GM18526 (cell line): Measurements from ENCODE around the gene PGK2.

Experiments
- POLR2A ChIP-seq: IDR thresholded peaks from 3 replicates; pipeline ENCODE4 v1.6.1; 2011; ENCODE audit not compliant: insufficient read length; ENCODE audit errors: extremely low read depth

Gene PGK2

GRCh38 chr6:49787176-49787575, at the start of gene PGK2:
Gene PGK2 (minus strand): TSS chr6:49787285. CDS start chr6:49787187, 98 bp downstream.
- no peak for TF ChIP-seq POLR2A

- TF ChIP-seq POLR2A: no peak
These were observed 48.1 kb upstream of the PGK2 start for GRCh38 chr6:49835140-49835539.

- no peak for TF ChIP-seq POLR2A
These were observed 46.3 kb upstream of the PGK2 start for GRCh38 chr6:49833386-49833785.

- TF ChIP-seq POLR2A: no peak
These were observed 39.8 kb upstream of the PGK2 start for GRCh38 chr6:49826743-49827406.

GRCh38 chr6:49815166-49815565, 28.1 kb upstream of the PGK2 start:
- no peak for TF ChIP-seq POLR2A

GRCh38 chr6:49813248-49813647, 26.2 kb upstream of the PGK2 start:
- no peak for TF ChIP-seq POLR2A

DNA sequence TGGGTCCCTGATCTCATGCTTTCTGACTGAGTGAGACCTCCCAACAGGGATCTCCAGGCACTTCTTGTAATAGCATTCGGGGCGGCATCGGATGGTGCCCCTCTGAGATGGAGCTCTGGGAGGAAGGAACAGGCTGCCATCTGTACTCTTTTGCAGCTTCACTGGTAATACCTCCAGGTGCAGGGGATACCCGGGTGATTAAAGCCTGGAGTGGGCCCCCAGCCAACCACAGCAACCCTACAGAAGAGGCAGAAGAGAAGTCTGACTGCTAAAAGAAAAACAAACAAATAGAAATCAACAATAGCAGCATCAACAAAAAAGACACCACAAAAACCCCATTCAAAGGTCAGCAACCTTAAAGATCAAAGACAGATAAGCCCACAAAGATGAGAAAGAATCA, 19.1 kb upstream of the PGK2 start:
- TF ChIP-seq POLR2A: no peak

- no peak for TF ChIP-seq POLR2A
These were observed 18.2 kb upstream of the PGK2 start for GRCh38 chr6:49805246-49805645.

GRCh38 chr6:49801525-49801924, 14.4 kb upstream of the PGK2 start:
- TF ChIP-seq POLR2A: no peak

DNA sequence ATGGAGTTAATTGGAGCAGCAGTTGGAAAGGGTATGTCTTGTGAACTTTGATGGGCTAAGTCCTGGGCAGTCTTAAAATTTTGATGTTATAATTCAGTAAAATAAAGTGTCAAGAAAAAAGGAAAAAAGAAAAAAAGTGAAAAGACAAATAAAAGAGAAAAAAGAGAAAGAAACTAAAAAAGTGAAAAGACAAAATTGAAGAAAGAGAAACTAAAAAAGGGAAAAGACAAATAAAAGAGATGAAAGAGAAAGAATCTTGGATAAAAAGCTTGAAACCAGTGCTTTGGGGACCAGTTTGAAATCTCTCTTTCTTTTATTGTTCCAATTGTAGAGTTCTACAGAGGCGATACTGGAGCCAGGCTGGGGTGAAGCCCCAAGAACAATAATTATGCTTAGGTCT, 12.0 kb upstream of the PGK2 start:
- no peak for TF ChIP-seq POLR2A

GRCh38 chr6:49790341-49790740, 3.3 kb upstream of the PGK2 start:
- no peak for TF ChIP-seq POLR2A

DNA sequence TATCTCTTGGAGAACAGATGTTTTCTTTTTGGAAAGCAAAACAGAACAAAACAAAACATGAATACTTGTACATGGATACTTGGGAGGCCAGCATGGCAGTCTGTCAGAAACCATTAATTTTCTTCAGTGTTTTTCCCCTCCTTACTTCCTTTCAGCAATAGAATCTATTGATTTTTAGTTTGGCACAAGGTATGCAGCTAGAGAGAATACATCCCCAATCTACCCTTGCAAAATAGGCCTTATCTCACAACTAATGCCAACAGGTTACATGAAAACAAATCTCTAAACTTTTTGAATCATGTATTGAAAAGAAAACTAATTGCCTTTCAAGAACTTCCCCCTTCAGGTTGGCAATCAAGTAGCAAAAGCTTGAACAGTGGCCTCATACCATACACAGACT, 2.8 kb downstream of the PGK2 start:
- TF ChIP-seq POLR2A: no peak

GRCh38 chr6:49782725-49783124, 4.4 kb downstream of the PGK2 start:
- TF ChIP-seq POLR2A: no peak

GRCh38 chr6:49782293-49782692, 4.8 kb downstream of the PGK2 start:
- no peak for TF ChIP-seq POLR2A

- TF ChIP-seq POLR2A: no peak
These were observed 10.6 kb downstream of the PGK2 start for GRCh38 chr6:49776444-49776843.

DNA sequence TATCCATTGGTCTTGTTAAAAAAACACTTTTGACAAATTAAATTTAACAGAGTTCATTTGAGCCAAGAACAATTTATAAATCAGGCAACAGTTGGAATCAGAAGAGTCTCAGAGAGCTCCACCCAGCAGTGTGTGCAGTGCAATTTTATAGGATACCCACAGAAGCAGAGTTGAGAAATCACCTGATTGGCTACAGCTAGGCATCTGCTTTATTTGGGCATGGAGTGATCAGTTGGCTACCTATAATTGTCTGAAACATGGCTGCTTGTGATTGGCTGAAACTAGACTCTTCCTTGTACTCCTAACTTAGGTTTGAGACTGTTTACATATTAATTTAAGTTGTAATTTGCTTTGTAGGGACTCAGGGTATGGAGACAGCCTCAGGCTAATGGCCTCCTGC, 12.0 kb downstream of the PGK2 start:
- TF ChIP-seq POLR2A: no peak

- TF ChIP-seq POLR2A: no peak
These were observed 14.8 kb downstream of the PGK2 start for GRCh38 chr6:49772285-49772684.
